HG02981 (cell line): Measurements from ENCODE around the gene RINL.
"Not testable (repeated sequence)": the region's sequence is repeated elsewhere in the genome, so short reads cannot be mapped to it uniquely, and the experiment has no call there.

Experiments
- ATAC-seq: cut with Tn5 transposase; IDR thresholded peaks from one replicate; pipeline ENCODE4 v1.9.1; 2021; ENCODE audit warnings: mild to moderate bottlenecking, moderate library complexity; ENCODE audit not compliant: unreplicated experiment

RINL gene

GRCh38 chr19:38905620-38906019 lies 27.5 kb upstream of the RINL start:
- ATAC-seq, result no peak

GRCh38 chr19:38904581-38905539 lies 26.8 kb upstream of the RINL start:
- no peak for ATAC-seq

- ATAC-seq, result no peak
These were observed 23.6 kb upstream of the RINL start for GRCh38 chr19:38901683-38902082.

GRCh38 chr19:38900743-38901190 lies 22.7 kb upstream of the RINL start:
- no peak for ATAC-seq

GRCh38 chr19:38900202-38900629 lies 22.1 kb upstream of the RINL start:
- ATAC-seq, result no peak

GRCh38 chr19:38899447-38900201 lies 21.5 kb upstream of the RINL start, which contains the start of the genes NFKBIB and SIRT2:
Gene NFKBIB (plus strand): TSS chr19:38899969. CDS start chr19:38900033, 64 bp downstream.
Gene SIRT2 (minus strand): TSS chr19:38899618. CDS start chr19:38899521, 97 bp downstream.
- ATAC-seq, result peak; percentile 88

- ATAC-seq, result no peak
These were observed 20.8 kb upstream of the RINL start for GRCh38 chr19:38898788-38899446.

- no peak for ATAC-seq
These were observed 16.9 kb upstream of the RINL start for GRCh38 chr19:38894968-38895367.

GRCh38 chr19:38893341-38893771 lies 15.3 kb upstream of the RINL start:
- no peak for ATAC-seq

GRCh38 chr19:38892841-38893240 lies 14.8 kb upstream of the RINL start:
- no peak for ATAC-seq

GRCh38 chr19:38891771-38892170 lies 13.7 kb upstream of the RINL start:
- no peak for ATAC-seq

GRCh38 chr19:38890686-38891085 lies 12.6 kb upstream of the RINL start:
- no peak for ATAC-seq

GRCh38 chr19:38889803-38890202 lies 11.7 kb upstream of the RINL start:
- no peak for ATAC-seq

- no peak for ATAC-seq
These were observed 10.8 kb upstream of the RINL start for GRCh38 chr19:38888876-38889275.

GRCh38 chr19:38884691-38885090 lies 6.6 kb upstream of the RINL start:
- ATAC-seq, result not testable (repeated sequence)

- ATAC-seq, result no peak
These were observed 5.2 kb upstream of the RINL start for GRCh38 chr19:38883286-38883685.

- ATAC-seq, result no peak
These were observed 3.0 kb upstream of the RINL start for GRCh38 chr19:38880882-38881609.

- ATAC-seq, result no peak
These were observed 2.2 kb upstream of the RINL start for GRCh38 chr19:38880076-38880881.

GRCh38 chr19:38879400-38879751 lies 1.3 kb upstream of the RINL start:
- no peak for ATAC-seq
